ENCODE results near the gene ADAMTS20. TPM values are rescaled to one million over a fixed set of nuclear protein-coding genes. Genes with fewer than 3 reads are reported as not detected.

ADAMTS20 gene
- total RNA-seq, 1 experiment from 2014 or later, result 2.7 TPM

DNA sequence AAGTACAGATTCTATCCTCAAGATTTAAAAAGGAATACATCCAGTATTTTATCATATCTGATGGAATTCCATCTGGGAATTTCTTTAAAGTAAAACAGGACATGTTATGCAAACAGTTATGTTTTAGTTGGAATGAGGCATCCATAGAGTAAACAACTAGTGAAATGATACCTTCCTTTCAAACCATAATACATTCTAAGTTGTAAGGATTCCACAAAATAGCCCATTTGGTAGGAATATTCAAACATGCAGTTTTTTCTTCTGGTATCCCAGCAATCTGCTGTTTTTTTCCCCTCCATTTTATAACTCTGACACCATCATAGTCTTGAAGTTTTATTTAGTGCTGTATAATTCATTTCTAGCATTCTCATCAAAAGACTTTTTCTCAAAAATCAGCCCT, 149.6 kb downstream of the ADAMTS20 start:
- Mint-ChIP-seq H3K4me1 (no peaks in the 10 kb centered on the region), H3K36me3 (ENCODE audit: insufficient read depth in 1 of 3, low read depth in 3 of 3) (no peaks in the 10 kb centered on the region), H3K27ac (0 out of 7 replicates have a peak overlapping the region, but pooled peaks of 1 of the 3 experiments have one; percentile 40), H3K27me3 (ENCODE audit: low read depth) (no peaks in the 10 kb centered on the region), H3K9me3 (no peaks in the 10 kb centered on the region), H3K4me3 (no peak overlapping the region)
- Histone ChIP-seq H4K5ac (ENCODE audit: insufficient read length, low read depth, low read length) (no peak overlapping the region), H3K14ac (ENCODE audit: insufficient read depth, low read length) (no peak overlapping the region), H3K4ac (ENCODE audit: low read depth, low read length) (no peak overlapping the region), H3T11ph (ENCODE audit: low read length) (no peak overlapping the region), H2AFZ (ENCODE audit: low read length) (no peak overlapping the region), H3K79me1 (ENCODE audit: insufficient read depth, low read depth, low read length, poor library complexity, severe bottlenecking) (no peaks in the 10 kb centered on the region), H4K20me1 (ENCODE audit: control insufficient read depth, insufficient read depth, insufficient read length) (no peaks in the 10 kb centered on the region), H2BK12ac (ENCODE audit: insufficient read length, low read depth, low read length) (no peak overlapping the region), H2BK15ac (ENCODE audit: low read depth, low read length) (no peak overlapping the region), H2BK20ac (ENCODE audit: low read depth, low read length, poor library complexity, severe bottlenecking) (no peak overlapping the region), H3K27ac (ENCODE audit: insufficient read length, low read depth, low read length) (no peak overlapping the region), H4K91ac (ENCODE audit: insufficient read length, low read depth, low read length) (no peak overlapping the region), H3K56ac (ENCODE audit: insufficient read length, low read depth, low read length) (no peak overlapping the region), H3K23ac (ENCODE audit: insufficient read length, low read depth, low read length) (no peak overlapping the region), H3K18ac (ENCODE audit: insufficient read length, low read depth, low read length) (no peak overlapping the region), H3K79me2 (ENCODE audit: insufficient read depth, low read length) (no peaks in the 10 kb centered on the region), H3K27me3 (ENCODE audit: insufficient read depth, low read length) (no peaks in the 10 kb centered on the region), H2AK5ac (ENCODE audit: insufficient read length, low read length) (no peak overlapping the region), H3K9ac (ENCODE audit: extremely low read depth, insufficient read length, low read length) (no peak overlapping the region), H3K9me3 (ENCODE audit: control insufficient read depth, low read depth, low read length) (no peaks in the 10 kb centered on the region), H3K4me1 (ENCODE audit: insufficient read depth, low read length) (no peaks in the 10 kb centered on the region), H2BK120ac (ENCODE audit: low read depth, low read length, poor library complexity, severe bottlenecking) (no peak overlapping the region), H4K8ac (replicated peaks; ENCODE audit: insufficient read length, low read depth, low read length) (no peak overlapping the region), H3K23me2 (ENCODE audit: insufficient read length, low read depth, low read length, poor library complexity, severe bottlenecking) (no peaks in the 10 kb centered on the region), H3K4me2 (ENCODE audit: insufficient read depth, insufficient read length, low read length) (no peak overlapping the region), H2BK5ac (ENCODE audit: insufficient read length, low read length) (no peak overlapping the region)
- no peak for DNase-seq
- TF ChIP-seq, protein P1, sequence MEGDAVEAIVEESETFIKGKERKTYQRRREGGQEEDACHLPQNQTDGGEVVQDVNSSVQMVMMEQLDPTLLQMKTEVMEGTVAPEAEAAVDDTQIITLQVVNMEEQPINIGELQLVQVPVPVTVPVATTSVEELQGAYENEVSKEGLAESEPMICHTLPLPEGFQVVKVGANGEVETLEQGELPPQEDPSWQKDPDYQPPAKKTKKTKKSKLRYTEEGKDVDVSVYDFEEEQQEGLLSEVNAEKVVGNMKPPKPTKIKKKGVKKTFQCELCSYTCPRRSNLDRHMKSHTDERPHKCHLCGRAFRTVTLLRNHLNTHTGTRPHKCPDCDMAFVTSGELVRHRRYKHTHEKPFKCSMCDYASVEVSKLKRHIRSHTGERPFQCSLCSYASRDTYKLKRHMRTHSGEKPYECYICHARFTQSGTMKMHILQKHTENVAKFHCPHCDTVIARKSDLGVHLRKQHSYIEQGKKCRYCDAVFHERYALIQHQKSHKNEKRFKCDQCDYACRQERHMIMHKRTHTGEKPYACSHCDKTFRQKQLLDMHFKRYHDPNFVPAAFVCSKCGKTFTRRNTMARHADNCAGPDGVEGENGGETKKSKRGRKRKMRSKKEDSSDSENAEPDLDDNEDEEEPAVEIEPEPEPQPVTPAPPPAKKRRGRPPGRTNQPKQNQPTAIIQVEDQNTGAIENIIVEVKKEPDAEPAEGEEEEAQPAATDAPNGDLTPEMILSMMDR (conservative IDR thresholded peaks at IDR 0.05), result no peak
